Breast epithelium (tissue), 3 donors: ENCODE results near the gene POLR1G.

Source experiments
- CTCF ChIP-seq, 3 donors: fragments of 450-650 bp; IDR thresholded peaks; one replicate each; pipeline ENCODE4 v1.5.1; 2016 to 2017; ENCODE audit warnings: antibody characterized with exemption in 3 of 3, mild to moderate bottlenecking in 3 of 3, moderate library complexity in 3 of 3
- POLR2AphosphoS5 ChIP-seq, 3 donors: sonication (generic); formaldehyde crosslinking; IDR thresholded peaks; one replicate each; pipeline ENCODE4 v1.6.1; 2017; ENCODE audit warnings: antibody characterized with exemption in 3 of 3

DNA sequence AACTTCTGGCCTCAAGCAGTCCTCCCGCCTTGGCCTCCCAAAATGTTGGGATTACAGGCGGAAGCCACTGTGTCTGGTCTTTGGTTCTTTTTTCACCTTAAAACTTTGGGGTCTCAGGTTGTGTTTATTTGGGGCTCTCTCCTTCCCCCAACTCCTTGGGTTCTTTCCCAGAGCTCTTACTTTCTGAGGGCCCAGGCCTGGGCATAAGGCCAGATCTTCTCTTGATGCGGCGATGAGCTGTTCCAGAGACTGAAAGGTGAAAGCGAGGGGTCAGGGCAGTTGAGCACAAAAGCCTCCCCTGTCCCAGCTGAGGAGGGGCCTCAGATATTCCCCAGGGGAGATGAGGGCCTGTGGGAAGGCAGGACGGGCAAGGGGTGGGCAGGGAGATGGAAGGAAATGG, 7.1 kb downstream of the POLR1G start:
- TF ChIP-seq CTCF (IDR thresholded peaks at IDR 0.05) = no peak
- no peak for TF ChIP-seq POLR2AphosphoS5 (IDR thresholded peaks at IDR 0.05)
